GM18519 (cell line): ENCODE measurements around the gene DNAJC5.

Experiments
- ATAC-seq: cut with Tn5 transposase; IDR thresholded peaks from one replicate; pipeline ENCODE4 v1.9.1; 2021; ENCODE audit warnings: mild to moderate bottlenecking, moderate library complexity; ENCODE audit not compliant: unreplicated experiment, low FRiP score

The DNAJC5 gene

DNA sequence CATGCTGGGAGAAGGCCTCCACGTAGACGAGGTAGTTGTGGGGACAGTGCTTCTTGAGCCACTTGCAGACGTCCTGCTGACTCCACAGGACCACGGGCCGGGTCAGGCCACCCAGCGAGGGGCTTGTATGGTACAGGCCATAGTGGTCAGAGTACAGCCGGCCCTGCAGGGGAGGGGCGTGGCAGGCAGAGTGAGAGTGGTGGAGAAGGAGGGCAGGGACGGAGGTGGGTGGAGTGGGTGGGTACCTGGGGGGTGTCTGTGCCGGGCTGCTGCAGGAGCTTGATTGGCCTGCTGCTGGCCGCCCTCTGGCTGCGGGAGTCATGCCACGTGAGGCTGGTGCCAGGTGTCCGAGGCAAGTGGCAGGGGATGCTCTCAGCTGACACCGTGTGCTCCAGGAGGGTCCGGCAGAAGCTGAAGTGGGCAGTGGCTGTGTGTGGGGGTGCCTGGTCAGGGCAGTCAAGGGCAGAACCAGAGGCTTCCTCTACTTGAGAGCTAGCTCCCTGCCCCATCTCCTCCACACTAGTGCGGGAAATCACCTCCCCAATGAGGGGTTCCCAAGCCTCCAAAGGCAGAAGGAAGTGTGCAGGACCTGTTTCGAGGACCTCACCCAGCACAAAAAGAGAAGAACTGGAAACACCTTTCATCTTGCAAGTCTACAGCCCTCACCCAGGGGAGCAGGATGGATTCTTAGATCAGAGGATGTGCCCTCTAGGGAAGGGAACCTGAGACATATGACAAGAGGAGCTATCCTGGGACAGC lies 82.2 kb downstream of the DNAJC5 start:
- no peak for ATAC-seq

DNA sequence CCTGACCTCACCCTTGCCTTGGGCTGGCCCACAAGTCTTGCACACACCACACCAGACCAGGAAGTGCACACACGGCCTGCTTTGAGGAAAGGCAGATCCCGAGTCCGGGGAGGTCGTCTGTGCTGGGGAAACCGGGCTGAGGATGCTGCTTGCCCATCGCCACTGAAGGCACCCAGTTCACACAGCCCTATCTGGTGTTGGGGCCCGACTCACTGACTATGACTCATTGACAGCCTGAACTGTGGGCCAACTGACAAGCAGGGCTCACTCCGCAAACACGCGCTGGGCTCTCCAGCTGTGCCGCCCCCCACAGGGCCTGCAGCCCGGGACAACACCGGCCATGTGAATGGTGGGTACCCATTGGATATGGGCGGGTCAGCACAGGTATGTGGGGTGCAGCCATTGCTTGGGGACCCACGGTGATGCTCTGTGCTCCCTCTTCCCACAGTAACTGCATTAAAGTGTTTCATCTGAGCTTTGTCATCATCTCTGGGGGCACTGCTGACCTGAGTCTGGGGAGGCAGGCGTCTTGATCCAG lies 82.9 kb downstream of the DNAJC5 start:
- ATAC-seq: no peak

DNA sequence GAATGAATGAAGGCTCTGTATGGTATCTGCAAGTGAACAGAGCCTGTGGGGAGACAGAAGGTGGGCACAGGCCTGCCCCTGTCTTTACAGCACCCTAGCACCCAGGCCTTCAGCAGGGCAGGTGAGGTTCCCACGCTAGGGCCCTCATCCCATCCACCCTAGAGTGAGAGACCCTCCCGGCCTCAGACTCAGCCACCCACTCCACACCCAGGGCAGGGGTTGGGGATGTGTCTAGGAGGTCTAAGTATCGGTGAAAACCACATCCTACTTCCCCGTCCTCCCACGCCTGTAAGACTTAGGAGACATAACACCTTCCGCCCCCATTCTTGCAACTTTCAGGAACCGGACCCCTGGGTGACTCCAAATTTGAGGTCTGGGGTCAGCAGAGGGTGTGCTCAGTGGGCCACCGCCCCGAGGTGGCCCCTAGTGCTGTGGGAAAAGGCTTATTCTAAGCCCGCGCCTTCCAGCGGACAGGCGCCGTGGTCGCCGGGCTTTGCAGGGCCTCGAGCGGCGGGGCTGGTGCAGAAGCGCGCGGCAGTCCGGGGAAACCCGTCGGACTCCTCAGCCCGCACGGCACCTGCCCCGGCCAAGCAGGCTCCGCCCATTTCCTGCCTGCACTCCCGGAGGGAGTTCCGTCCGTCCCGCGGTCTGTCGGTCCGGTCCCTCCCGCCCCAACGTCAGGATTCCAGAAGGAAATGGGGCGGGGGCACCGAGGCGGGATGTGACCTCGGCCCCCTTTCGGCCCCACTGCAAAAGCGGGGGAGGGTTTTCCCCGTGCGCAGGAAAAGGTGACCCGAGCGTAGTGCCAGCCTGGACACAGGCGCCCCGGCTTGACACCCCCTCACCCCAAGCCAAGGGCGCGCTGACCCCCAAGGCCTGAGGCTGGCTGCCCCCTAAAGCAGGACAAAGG lies 83.6 kb downstream of the DNAJC5 start:
- ATAC-seq: no peak

DNA sequence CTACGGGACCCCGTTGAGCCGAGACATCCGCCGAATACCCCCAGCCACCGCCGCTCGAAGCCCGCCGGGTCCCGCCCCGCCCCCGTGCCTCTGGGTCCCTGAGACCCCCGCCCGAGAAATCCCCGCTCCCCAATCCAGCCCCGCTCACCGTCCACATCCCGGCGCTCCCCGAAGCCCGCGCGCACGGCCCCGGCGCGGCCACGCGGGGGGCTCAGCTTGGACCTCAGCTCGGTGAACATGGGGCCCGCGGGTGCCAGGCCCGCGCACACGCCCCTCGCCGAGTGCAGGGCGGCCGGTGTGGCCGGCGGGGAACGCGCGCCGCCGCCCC lies 84.3 kb downstream of the DNAJC5 start:
- ATAC-seq: no peak

DNA sequence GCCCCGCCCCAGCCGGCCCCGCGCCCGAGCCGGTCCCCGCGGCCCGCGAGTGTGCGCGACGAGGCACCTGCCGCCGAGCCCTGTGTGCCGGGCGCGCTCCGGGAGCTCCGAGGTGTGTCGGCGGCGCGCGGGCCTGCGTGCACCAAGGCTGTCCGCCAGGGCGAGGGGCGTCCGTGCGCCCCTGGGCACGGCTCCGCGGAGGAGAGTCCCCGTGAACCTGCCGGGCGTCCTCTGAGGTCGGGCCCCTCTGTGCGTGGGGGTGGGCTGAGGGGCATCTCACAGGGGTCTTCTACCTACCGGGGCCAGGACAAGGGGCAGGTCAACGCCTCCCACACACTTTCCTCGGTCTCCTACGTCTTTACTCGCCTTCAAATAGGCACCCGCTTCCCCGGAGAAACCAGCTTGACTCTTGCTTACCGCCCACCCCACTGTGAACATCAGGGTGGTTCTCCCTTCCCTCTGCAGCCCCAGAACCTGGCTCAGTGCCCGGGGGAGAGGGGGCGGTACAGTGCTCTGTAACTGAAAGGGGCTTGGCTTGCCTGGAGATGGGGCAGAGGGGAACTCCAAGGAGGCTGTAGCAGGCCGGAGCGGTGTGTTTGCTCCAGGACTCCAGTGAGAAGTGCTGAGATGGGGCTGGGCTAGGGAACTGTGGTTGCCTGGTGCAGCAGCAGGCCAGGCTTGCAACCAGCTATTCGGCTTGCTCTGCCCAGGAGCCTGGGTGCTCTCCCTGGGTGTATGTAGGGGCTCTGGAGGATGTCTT lies 84.8 kb downstream of the DNAJC5 start, which contains the start of gene SAMD10:
Gene SAMD10 (minus strand): TSS at position 86 of the 760 bp plus-strand sequence. CDS start 175 bp downstream, outside the sequence.
- peak; percentile 10 for ATAC-seq

DNA sequence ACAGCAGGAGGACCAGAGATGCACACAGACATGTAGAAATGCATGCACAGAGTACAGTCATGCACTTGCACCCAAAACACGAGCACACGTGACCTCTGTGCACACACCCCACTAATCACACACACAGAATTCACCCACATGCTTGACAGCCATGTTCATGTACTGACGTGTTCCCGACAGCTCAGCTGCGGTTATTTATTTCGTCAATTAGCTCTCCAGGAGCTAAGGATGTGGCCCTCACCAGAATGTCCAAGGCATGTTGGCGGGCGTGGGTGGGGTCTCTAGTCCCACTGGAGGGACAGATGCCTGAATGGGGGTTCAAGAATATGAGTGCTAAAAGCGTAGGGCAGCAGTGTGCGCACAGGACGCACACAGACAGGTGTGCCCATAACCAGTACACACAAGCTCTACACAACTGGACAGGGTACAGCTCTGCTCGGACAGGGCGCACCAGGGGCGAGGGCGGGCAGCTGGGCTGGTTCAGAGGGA lies 85.4 kb downstream of the DNAJC5 start:
- ATAC-seq: peak; percentile 6

DNA sequence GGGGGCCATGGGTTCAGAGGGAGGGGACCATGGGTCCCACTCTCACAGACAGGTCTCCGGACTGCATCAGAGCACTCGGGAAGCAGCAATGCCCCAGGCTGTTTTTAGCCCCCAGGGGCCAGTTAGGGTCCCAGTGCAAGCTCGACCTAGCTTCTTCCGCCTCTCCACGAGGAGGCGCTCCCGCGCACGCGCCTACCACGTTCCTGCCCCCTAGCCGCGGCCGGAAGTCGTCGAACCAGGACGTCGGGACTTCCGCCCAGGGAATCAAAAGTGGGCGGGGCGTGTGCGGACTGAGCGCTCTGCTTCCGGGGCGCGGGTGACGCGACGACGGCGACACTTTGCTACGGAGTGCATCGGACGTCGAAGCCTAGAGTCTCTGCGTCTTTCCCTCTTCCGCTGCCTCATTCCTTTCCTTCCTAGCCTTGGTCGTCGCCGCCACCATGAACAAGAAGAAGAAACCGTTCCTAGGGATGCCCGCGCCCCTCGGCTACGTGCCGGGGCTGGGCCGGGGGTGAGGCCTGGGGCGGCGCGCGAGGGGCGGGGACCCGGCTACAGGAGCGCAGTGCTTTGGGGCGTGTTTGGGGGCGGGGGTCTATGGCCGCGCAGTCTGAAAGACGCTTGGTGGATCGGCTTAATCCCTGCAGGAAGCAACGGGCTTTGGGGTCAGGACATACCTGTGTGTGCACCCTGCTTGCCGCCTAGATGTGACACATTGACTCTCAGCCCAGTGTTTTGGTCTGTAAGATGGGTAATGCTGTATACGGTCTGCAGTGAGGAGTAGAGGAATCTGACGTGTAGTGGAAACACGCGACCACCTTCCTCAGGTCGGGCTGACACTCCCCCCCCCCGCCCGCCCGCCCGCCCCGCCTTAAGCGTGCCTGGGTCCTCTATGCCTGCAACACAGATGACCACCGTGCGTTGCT lies 86.1 kb downstream of the DNAJC5 start, which contains the start of gene PRPF6:
Gene PRPF6 (plus strand): TSS at position 327 of the 923 bp plus-strand sequence. CDS start 114 bp downstream, at position 441.
- peak; percentile 44 for ATAC-seq

DNA sequence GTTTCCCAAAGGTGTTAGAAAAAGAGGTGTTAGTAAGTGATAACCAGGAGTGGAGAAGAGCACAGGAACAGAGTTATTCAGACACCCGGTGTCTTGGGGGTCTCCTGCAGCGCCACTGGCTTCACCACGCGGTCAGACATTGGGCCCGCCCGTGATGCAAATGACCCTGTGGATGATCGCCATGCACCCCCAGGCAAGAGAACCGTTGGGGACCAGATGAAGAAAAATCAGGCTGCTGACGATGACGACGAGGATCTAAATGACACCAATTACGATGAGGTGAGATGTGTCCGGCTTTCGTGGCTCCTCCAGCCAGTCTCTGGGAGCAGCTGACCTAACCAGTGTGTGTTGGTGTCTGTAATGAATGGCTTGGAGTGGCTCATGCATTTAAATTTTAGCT lies 88.0 kb downstream of the DNAJC5 start:
- no peak for ATAC-seq
